ENCODE measurements around the gene ANKIB1.

GRCh38 chr7:92296235-92296634 lies 50.5 kb downstream of the ANKIB1 start:
- TF ChIP-seq GATA2 (IDR thresholded peaks at IDR 0.05; ENCODE audit: low read depth, low read length) (no peak), GATA3 (IDR thresholded peaks at IDR 0.05; ENCODE audit: low read depth, low read length) (no peak)

Measured in SH-SY5Y (cell line).